Loucy (cell line): Measurements from ENCODE around the gene UVRAG.

Experiments
- H2AFZ ChIP-seq: fragments of 200-600 bp; sonication (generic); 2 replicates; pipeline ENCODE4 v1.6.0; 2016; ENCODE audit warnings: antibody characterized with exemption, mild to moderate bottlenecking, low read length, moderate library complexity
- H3F3A ChIP-seq: fragments of 200-600 bp; 2 replicates; pipeline ENCODE4 v1.6.0; 2016; ENCODE audit warnings: antibody characterized with exemption, low read depth, mild to moderate bottlenecking
- H3K27me3 ChIP-seq: fragments of 200-600 bp; sonication (generic); 2 replicates; pipeline ENCODE4 v1.6.1; 2014; ENCODE audit warnings: low read length, mild to moderate bottlenecking; ENCODE audit not compliant: insufficient read depth, poor library complexity, severe bottlenecking
- H3K36me3 ChIP-seq: fragments of 200-600 bp; sonication (generic); 2 replicates; pipeline ENCODE4 v1.6.1; 2016; ENCODE audit warnings: low read length; ENCODE audit not compliant: insufficient read depth
- H3K4me1 ChIP-seq: fragments of 200-600 bp; sonication (generic); 2 replicates; pipeline ENCODE4 v1.5.1; 2014; ENCODE audit warnings: low read length, mild to moderate bottlenecking; ENCODE audit not compliant: insufficient read depth, poor library complexity, severe bottlenecking
- H3K4me2 ChIP-seq: fragments of 200-600 bp; sonication (generic); 2 replicates; pipeline ENCODE4 v1.6.0; 2014; ENCODE audit warnings: antibody characterized with exemption, low read length, low read depth, mild to moderate bottlenecking; ENCODE audit not compliant: poor library complexity, severe bottlenecking
- H3K4me3 ChIP-seq: fragments of 200-600 bp; sonication (generic); 2 replicates; pipeline ENCODE4 v1.5.1; 2014; ENCODE audit warnings: low read length, mild to moderate bottlenecking, mixed read lengths; ENCODE audit not compliant: poor library complexity, severe bottlenecking
- H3K79me2 ChIP-seq: fragments of 200-600 bp; sonication (generic); 2 replicates; pipeline ENCODE4 v1.6.1; 2014; ENCODE audit warnings: low read length; ENCODE audit not compliant: insufficient read depth
- H3K9ac ChIP-seq: fragments of 200-600 bp; sonication (generic); 2 replicates; pipeline ENCODE4 v1.6.0; 2014; ENCODE audit warnings: mild to moderate bottlenecking, low read depth, low read length, moderate library complexity; ENCODE audit not compliant: poor library complexity, severe bottlenecking
- H3K9me2 ChIP-seq: fragments of 200-600 bp; sonication (generic); replicated peaks from 2 replicates; pipeline ENCODE4 v1.6.1; 2016; ENCODE audit warnings: low read depth, low read length, mixed read lengths
- H3K9me3 ChIP-seq: fragments of 200-600 bp; sonication (generic); 2 replicates; pipeline ENCODE4 v1.6.1; 2014; ENCODE audit warnings: mild to moderate bottlenecking, antibody characterized with exemption, low read length, low read depth; ENCODE audit not compliant: insufficient read depth
- H4K20me1 ChIP-seq: fragments of 200-600 bp; sonication (generic); 2 replicates; pipeline ENCODE4 v1.6.0; 2014; ENCODE audit warnings: antibody characterized with exemption, low read length, mild to moderate bottlenecking; ENCODE audit not compliant: insufficient read depth, poor library complexity, severe bottlenecking
- CTCF ChIP-seq: fragments of 200-600 bp; sonication (generic); conservative IDR thresholded peaks from 2 replicates; pipeline ENCODE4 v1.5.1; 2014; ENCODE audit warnings: mild to moderate bottlenecking, antibody characterized with exemption, low read length
- EZH2phosphoT487 ChIP-seq: fragments of 200-600 bp; IDR thresholded peaks from 2 replicates; pipeline ENCODE4 v1.6.1; 2018; ENCODE audit warnings: antibody characterized with exemption, mild to moderate bottlenecking, moderate library complexity, borderline replicate concordance

Gene UVRAG

GRCh38 chr11:75916882-75917281 is 101.9 kb downstream of the UVRAG start:
- H3K4me2 ChIP-seq = no peak overlapping the region
- no peaks in the 10 kb centered on the region for H3K27me3 ChIP-seq
- no peaks in the 10 kb centered on the region for H3K9me2 ChIP-seq
- H3K79me2 ChIP-seq = no peaks in the 10 kb centered on the region
- no peaks in the 10 kb centered on the region for H3K9me3 ChIP-seq
- H3K4me3 ChIP-seq = no peak overlapping the region
- H3K9ac ChIP-seq = no peak overlapping the region
- H3K4me1 ChIP-seq = no peaks in the 10 kb centered on the region
- no peaks in the 10 kb centered on the region for H3F3A ChIP-seq
- no peak for TF ChIP-seq EZH2phosphoT487
- TF ChIP-seq CTCF = no peak
- peaks cover 18% of the 10 kb centered on the region; the same call in 1 of the 2 replicates for H3K36me3 ChIP-seq
- no peak overlapping the region for H2AFZ ChIP-seq
- H4K20me1 ChIP-seq = no peaks in the 10 kb centered on the region

- no peak for TF ChIP-seq CTCF
- no peak for TF ChIP-seq EZH2phosphoT487
- no peaks in the 10 kb centered on the region for H3F3A ChIP-seq
- H3K4me3 ChIP-seq = no peak overlapping the region
- H3K4me1 ChIP-seq = no peaks in the 10 kb centered on the region
- H3K4me2 ChIP-seq = no peak overlapping the region
- no peaks in the 10 kb centered on the region for H3K9me3 ChIP-seq
- no peaks in the 10 kb centered on the region for H3K27me3 ChIP-seq
- H3K9me2 ChIP-seq = no peaks in the 10 kb centered on the region; the same call in 1 of the 2 replicates
- H4K20me1 ChIP-seq = no peaks in the 10 kb centered on the region
- no peak overlapping the region for H2AFZ ChIP-seq
- no peaks in the 10 kb centered on the region for H3K79me2 ChIP-seq
- H3K36me3 ChIP-seq = peaks cover 7% of the 10 kb centered on the region; the same call in 1 of the 2 replicates
- H3K9ac ChIP-seq = no peak overlapping the region
Observed at GRCh38 chr11:75918331-75918730, 103.3 kb downstream of the UVRAG start.

- no peaks in the 10 kb centered on the region; the same call in 1 of the 2 replicates for H3K9me2 ChIP-seq
- H3K9me3 ChIP-seq = no peaks in the 10 kb centered on the region
- H3K36me3 ChIP-seq = no peaks in the 10 kb centered on the region
- no peak overlapping the region for H3K4me2 ChIP-seq
- no peak overlapping the region for H2AFZ ChIP-seq
- no peaks in the 10 kb centered on the region for H3F3A ChIP-seq
- H3K4me3 ChIP-seq = no peak overlapping the region
- no peaks in the 10 kb centered on the region for H3K4me1 ChIP-seq
- TF ChIP-seq EZH2phosphoT487 (no peak), CTCF (no peak)
- no peak overlapping the region for H3K9ac ChIP-seq
- no peaks in the 10 kb centered on the region for H3K27me3 ChIP-seq
- H3K79me2 ChIP-seq = no peaks in the 10 kb centered on the region
- H4K20me1 ChIP-seq = no peaks in the 10 kb centered on the region
Observed at GRCh38 chr11:75919525-75919924, 104.5 kb downstream of the UVRAG start.
